Stimulated activated CD4-positive, alpha-beta T cell treated with anti-CD3 and anti-CD28 coated beads, Interleukin-1b, Interleukin-23, amount 100 ng/mL, for 48 hours (primary cell): ENCODE measurements around the gene CSRP1.

Experiments used
- DNase-seq: peaks from one replicate; pipeline ENCODE4 v3.0.0-alpha.2; 2020

CSRP1 gene

GRCh38 chr1:201450721-201451291 is 56.1 kb downstream of the CSRP1 start:
- no peak for DNase-seq

DNA sequence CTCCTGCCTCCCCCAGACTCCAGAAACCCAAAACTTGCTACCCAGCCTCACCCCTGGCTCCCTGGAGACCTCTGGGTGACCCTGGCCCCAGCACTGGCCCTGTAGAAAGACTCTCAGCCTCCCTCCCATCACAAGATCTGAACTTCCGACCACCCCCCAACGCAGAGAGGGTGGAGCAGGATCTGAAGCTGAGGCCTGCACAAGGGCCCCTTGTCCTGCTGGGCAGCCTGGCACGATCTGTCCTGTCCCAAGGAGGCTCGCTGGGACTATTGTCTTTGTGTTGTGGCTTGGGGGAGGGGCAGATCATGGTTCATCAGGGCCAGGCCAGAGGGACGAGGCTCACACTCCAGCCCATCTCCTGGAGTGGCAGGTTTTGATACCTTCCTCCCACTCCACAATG is 57.9 kb downstream of the CSRP1 start:
- no peak for DNase-seq

GRCh38 chr1:201447903-201448871 is 58.7 kb downstream of the CSRP1 start:
- DNase-seq, result peak; percentile 64

DNA sequence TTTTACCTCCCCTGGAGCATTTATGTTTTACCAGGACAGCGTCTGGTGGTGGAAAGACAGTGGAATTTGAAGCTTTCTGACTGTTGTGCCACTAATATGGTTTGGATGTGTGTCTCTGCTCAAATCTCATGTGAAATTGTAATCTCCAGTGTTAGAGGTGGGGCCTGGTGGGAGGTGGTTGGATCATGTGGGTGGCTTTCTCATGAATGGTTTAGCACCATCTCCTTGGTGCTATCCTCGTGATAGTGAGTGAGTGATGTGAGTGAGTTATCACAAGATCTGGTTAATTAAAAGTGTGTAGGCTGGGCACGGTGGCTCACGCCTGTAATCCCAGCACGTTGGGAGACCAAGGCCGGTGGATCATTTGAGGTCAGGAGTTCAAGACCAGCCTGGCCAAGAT is 61.6 kb downstream of the CSRP1 start:
- DNase-seq, result no peak

DNA sequence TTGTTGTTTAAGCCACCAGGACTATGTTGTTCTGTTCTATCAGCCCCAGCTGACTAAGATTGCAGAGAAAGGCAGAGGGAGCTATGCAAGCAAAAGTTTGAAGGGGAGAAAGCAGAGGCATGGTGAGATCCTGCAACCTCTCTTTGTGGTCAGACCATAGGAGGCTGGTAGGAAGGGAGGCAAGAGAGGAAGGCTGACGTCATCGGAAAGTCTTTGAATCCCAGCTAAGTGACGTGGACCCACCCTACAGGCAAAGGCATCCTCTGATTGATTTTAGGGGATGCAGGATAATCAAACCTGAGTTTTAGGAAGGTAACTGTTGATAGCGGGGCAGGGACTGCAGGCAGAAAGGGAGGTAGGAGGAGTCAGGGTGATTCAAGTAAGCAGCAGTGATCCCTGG is 62.1 kb downstream of the CSRP1 start:
- DNase-seq, result no peak

DNA sequence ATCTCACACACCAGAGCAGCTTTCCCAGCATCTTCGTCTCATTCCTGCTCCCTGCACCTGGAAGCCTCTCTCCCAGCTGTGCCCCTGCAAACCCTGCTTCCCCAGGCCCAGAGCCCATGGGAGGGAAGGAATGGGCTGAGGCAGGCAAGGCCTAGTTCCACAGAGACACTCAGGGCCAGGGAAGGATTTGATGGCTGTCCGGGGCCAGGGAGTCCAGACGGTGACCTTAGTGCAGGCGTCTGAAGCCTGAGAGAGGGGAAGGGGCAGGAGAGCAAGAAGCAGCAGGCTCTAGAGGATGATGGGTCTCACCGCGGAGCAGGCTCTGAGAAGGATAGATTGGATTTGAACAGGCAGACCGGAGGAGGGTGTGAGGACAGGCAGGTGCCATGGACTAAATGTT is 63.2 kb downstream of the CSRP1 start:
- no peak for DNase-seq

- DNase-seq, result no peak
These were observed 70.0 kb downstream of the CSRP1 start for GRCh38 chr1:201436969-201437368.

DNA sequence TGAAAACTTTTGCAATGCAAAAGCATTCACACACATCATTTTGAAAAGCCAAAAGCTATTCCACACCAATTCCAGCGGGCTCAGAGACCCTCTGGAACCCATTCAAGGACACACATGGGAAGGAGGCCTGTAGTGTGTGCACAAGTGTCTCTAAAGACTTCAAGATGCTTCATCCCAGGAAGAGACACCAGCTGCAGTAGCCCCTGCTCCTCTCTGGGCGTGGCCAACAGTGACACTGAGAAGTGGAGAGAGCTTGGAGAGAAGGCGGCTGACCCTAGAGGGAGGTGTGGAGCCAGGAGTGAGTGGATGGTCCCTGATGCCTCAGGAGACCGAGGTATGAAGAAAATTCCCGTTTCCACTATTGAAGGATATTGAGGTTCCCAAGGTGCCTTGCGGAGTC is 70.5 kb downstream of the CSRP1 start:
- no peak for DNase-seq

DNA sequence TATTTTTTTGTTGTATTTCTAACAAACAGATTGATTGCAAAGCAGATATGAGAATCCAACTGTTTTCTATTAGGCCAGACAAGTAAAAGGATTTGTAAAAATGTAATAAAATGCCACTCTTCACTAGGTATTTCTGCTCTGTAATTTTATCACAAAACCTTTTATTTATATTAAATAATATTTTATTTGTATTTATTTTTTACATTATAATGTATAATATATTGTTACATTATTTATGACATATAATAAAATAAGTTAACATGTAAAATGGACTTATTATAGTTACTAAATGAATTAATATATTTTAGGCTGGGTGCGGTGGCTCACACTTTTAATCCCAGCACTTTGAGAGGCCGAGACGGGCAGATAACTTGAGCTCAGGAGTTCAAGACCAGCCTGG is 72.7 kb downstream of the CSRP1 start:
- no peak for DNase-seq

DNA sequence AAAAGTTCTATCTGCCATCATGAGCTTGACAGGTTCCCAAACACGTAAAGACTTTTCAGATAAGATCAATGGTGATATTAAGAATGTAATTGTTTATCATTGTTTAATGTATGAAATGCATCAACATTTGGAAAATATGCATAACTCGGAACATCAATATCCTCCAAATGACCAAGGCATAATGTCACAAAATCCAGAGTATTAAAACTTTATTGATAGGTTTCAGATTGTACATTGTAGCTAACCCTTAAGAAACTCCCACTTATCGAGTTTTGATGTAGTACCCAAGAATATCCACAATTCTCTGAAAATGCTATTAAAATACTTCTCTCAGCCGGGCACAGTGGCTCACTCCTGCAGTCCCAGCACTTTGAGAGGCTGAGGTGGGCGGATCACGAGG is 73.3 kb downstream of the CSRP1 start:
- no peak for DNase-seq
